H9 (cell line): Measurements from ENCODE around the gene GRIP2. TPM values are rescaled to one million over a fixed set of nuclear protein-coding genes. Genes with fewer than 3 reads are reported as not detected.

ENCODE experiments used
- DNase-seq: peaks from one replicate; pipeline ENCODE4 v3.0.0-alpha.2; 2017
- H2AFZ ChIP-seq: one replicate; pipeline ENCODE4 v1.6.1; 2013; ENCODE audit warnings: mild to moderate bottlenecking, low read length, control low read depth, moderate library complexity
- H2AK5ac ChIP-seq: 2 replicates; pipeline ENCODE4 v1.6.1; 2013; ENCODE audit warnings: low read length, control low read depth, mixed read lengths; ENCODE audit not compliant: insufficient read length
- H2BK120ac ChIP-seq: one replicate; pipeline ENCODE4 v1.6.1; 2013; ENCODE audit warnings: low read depth, mild to moderate bottlenecking, low read length, control low read depth, inconsistent platforms; ENCODE audit not compliant: poor library complexity, severe bottlenecking
- H2BK12ac ChIP-seq: 2 replicates; pipeline ENCODE4 v1.6.1; 2013; ENCODE audit warnings: low read length, control low read depth, mixed read lengths, low read depth; ENCODE audit not compliant: insufficient read length
- H2BK15ac ChIP-seq: 2 replicates; pipeline ENCODE4 v1.6.1; 2013; ENCODE audit warnings: low read depth, low read length, control low read depth
- H2BK20ac ChIP-seq: one replicate; pipeline ENCODE4 v1.6.1; 2013; ENCODE audit warnings: low read depth, mild to moderate bottlenecking, low read length, control low read depth, inconsistent platforms; ENCODE audit not compliant: poor library complexity, severe bottlenecking
- H2BK5ac ChIP-seq: 2 replicates; pipeline ENCODE4 v1.6.1; 2013; ENCODE audit warnings: low read length, control low read depth, mixed read lengths; ENCODE audit not compliant: insufficient read length
- H3K14ac ChIP-seq: 2 replicates; pipeline ENCODE4 v1.6.1; 2013; ENCODE audit warnings: low read length, control low read depth; ENCODE audit not compliant: insufficient read depth
- H3K18ac ChIP-seq: 2 replicates; pipeline ENCODE4 v1.6.1; 2013; ENCODE audit warnings: low read depth, mild to moderate bottlenecking, mixed read lengths, low read length, control low read depth; ENCODE audit not compliant: insufficient read length
- H3K23ac ChIP-seq: 2 replicates; pipeline ENCODE4 v1.6.1; 2013; ENCODE audit warnings: low read length, control low read depth, mixed read lengths, low read depth; ENCODE audit not compliant: insufficient read length
- H3K23me2 ChIP-seq: 2 replicates; pipeline ENCODE4 v1.6.1; 2013; ENCODE audit warnings: low read depth, mild to moderate bottlenecking, mixed read lengths, low read length, control low read depth; ENCODE audit not compliant: insufficient read length, poor library complexity, severe bottlenecking
- H3K27ac ChIP-seq: 2 replicates; pipeline ENCODE4 v1.5.1; 2013; ENCODE audit warnings: low read length, control low read depth, mixed read lengths, low read depth; ENCODE audit not compliant: insufficient read length
- H3K27me3 ChIP-seq: 2 replicates; pipeline ENCODE4 v1.6.1; 2013; ENCODE audit warnings: low read length, control low read depth, inconsistent platforms; ENCODE audit not compliant: insufficient read depth
- H3K4ac ChIP-seq: 2 replicates; pipeline ENCODE4 v1.6.1; 2013; ENCODE audit warnings: low read depth, mild to moderate bottlenecking, control low read depth, inconsistent platforms, low read length, moderate library complexity
- H3K4me1 ChIP-seq: 2 replicates; pipeline ENCODE4 v1.6.1; 2013; ENCODE audit warnings: low read length, control low read depth, inconsistent platforms; ENCODE audit not compliant: insufficient read depth
- H3K4me2 ChIP-seq: 2 replicates; pipeline ENCODE4 v1.6.1; 2013; ENCODE audit warnings: low read length, control low read depth, mixed read lengths; ENCODE audit not compliant: insufficient read length, insufficient read depth
- H3K56ac ChIP-seq: 2 replicates; pipeline ENCODE4 v1.6.1; 2013; ENCODE audit warnings: low read depth, mild to moderate bottlenecking, mixed read lengths, low read length, control low read depth; ENCODE audit not compliant: insufficient read length
- H3K79me1 ChIP-seq: 2 replicates; pipeline ENCODE4 v1.6.1; 2013; ENCODE audit warnings: low read depth, mild to moderate bottlenecking, moderate library complexity, low read length, control low read depth, inconsistent platforms; ENCODE audit not compliant: insufficient read depth, poor library complexity, severe bottlenecking
- H3K79me2 ChIP-seq: 2 replicates; pipeline ENCODE4 v1.6.1; 2013; ENCODE audit warnings: low read length, control low read depth, inconsistent platforms; ENCODE audit not compliant: insufficient read depth
- H3K9ac ChIP-seq: 2 replicates; pipeline ENCODE4 v1.6.1; 2013; ENCODE audit warnings: low read length, control low read depth, mixed read lengths; ENCODE audit not compliant: insufficient read length; ENCODE audit errors: extremely low read depth
- H3K9me3 ChIP-seq: one replicate; pipeline ENCODE4 v1.6.1; 2013; ENCODE audit warnings: low read depth, low read length, inconsistent platforms; ENCODE audit not compliant: control insufficient read depth
- H3T11ph ChIP-seq: one replicate; pipeline ENCODE4 v1.6.1; 2013; ENCODE audit warnings: mild to moderate bottlenecking, low read length, control low read depth, inconsistent platforms
- H4K20me1 ChIP-seq: one replicate; pipeline ENCODE4 v1.6.1; 2013; ENCODE audit not compliant: control insufficient read depth, insufficient read length, insufficient read depth
- H4K5ac ChIP-seq: 2 replicates; pipeline ENCODE4 v1.6.1; 2013; ENCODE audit warnings: low read depth, mild to moderate bottlenecking, mixed read lengths, low read length, control low read depth; ENCODE audit not compliant: insufficient read length
- H4K8ac ChIP-seq: replicated peaks from 2 replicates; pipeline ENCODE4 v1.6.1; 2013; ENCODE audit warnings: low read length, control low read depth, mixed read lengths, low read depth; ENCODE audit not compliant: insufficient read length
- H4K91ac ChIP-seq: 2 replicates; pipeline ENCODE4 v1.6.1; 2013; ENCODE audit warnings: low read depth, mild to moderate bottlenecking, moderate library complexity, mixed read lengths, low read length, control low read depth; ENCODE audit not compliant: insufficient read length
- H3K27ac Mint-ChIP-seq, 3 experiments: 2 replicates in 2 of 3; 3 replicates in 1 of 3; pipeline ENCODE4 v1.8.0; 2020 to 2021; ENCODE audit warnings: mixed read lengths in 3 of 3, mild to moderate bottlenecking in 1 of 3, moderate library complexity in 1 of 3
- H3K27me3 Mint-ChIP-seq: 2 replicates; pipeline ENCODE4 v1.8.0; 2021; ENCODE audit warnings: low read depth, mild to moderate bottlenecking, moderate library complexity, mixed read lengths
- H3K36me3 Mint-ChIP-seq, 3 experiments: 2 replicates in 2 of 3; 3 replicates in 1 of 3; pipeline ENCODE4 v1.8.0; 2020 to 2021; ENCODE audit warnings: low read depth in 3 of 3, mixed read lengths in 3 of 3; ENCODE audit not compliant: insufficient read depth in 1 of 3
- H3K4me1 Mint-ChIP-seq, 2 experiments: 2 replicates each; pipeline ENCODE4 v1.8.0; 2020; ENCODE audit warnings: mixed read lengths in 2 of 2
- H3K4me3 Mint-ChIP-seq, 2 experiments: 2 replicates in 1 of 2; 3 replicates in 1 of 2; pipeline ENCODE4 v1.8.0; 2020 to 2021; ENCODE audit warnings: mild to moderate bottlenecking in 2 of 2, mixed read lengths in 2 of 2, moderate library complexity in 1 of 2
- H3K9me3 Mint-ChIP-seq, 2 experiments: 2 replicates in 1 of 2; 3 replicates in 1 of 2; pipeline ENCODE4 v1.8.0; 2020; ENCODE audit warnings: mild to moderate bottlenecking in 2 of 2, mixed read lengths in 2 of 2, moderate library complexity in 1 of 2
- WGBS: extraction: QIAGEN DNeasy Blood & Tissue Kit; methylation state at CpG from one replicate; pipeline ENCODE4 v1.1.7; 2013; ENCODE audit warnings: missing lambda C conversion rate, low lambda C conversion rate, mixed read lengths; ENCODE audit not compliant: insufficient read length; ENCODE audit errors: extremely low coverage; 5-methylcytosine and 5-hydroxymethylcytosine counted together
- total RNA-seq: library from RNA; stranded (reverse); gene quantifications from 2 replicates; pipeline ENCODE4 v1.2.1, GENCODE V29; 2021
- TF ChIP-seq, protein P1 (sequence below): fragments of 200-600 bp; sonication (generic); conservative IDR thresholded peaks from 3 replicates; pipeline ENCODE4 v1.8.0; 2021; ENCODE audit warnings: antibody characterized with exemption, mild to moderate bottlenecking

GRIP2 gene
- total RNA-seq, 1 experiment from 2014 or later: 3.1 TPM

DNA sequence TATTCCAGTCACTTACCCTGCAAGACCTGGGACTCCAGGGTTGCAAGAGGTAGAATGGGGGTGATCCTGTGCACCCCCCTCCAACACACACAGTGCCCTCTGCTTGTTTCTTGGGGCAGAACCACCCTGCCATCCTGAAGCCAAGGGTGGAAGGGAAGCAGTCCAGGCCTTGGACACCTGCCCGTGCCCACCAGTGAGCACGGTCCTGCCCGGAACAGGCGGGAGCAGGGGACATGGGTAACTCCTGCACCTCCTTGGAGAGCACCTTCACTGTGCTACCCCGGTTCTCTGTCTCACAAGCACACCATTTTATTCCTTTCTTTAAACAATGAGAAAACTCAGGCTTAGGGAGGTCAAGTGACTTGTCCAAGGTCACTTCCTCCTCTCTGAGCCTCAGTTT, 80.8 kb downstream of the GRIP2 start:
- Histone ChIP-seq H3K9ac (no peak overlapping the region), H3K23me2 (no peaks in the 10 kb centered on the region), H3K56ac (no peak overlapping the region), H2BK12ac (no peak overlapping the region), H3K23ac (no peak overlapping the region), H3K27ac (no peak overlapping the region), H4K5ac (no peak overlapping the region), H2AFZ (no peak overlapping the region), H3K14ac (no peak overlapping the region), H3K4ac (no peak overlapping the region), H4K91ac (no peak overlapping the region), H2BK5ac (no peak overlapping the region), H3K9me3 (no peaks in the 10 kb centered on the region), H3K79me1 (no peaks in the 10 kb centered on the region), H3K79me2 (no peaks in the 10 kb centered on the region), H4K20me1 (no peaks in the 10 kb centered on the region), H3K4me1 (peaks cover 3% of the 10 kb centered on the region; the same call in 1 of the 2 replicates), H2BK120ac (no peak overlapping the region), H4K8ac (no peak overlapping the region), H2AK5ac (no peak overlapping the region), H3K18ac (no peak overlapping the region), H3T11ph (no peak overlapping the region), H2BK15ac (no peak overlapping the region), H3K27me3 (no peaks in the 10 kb centered on the region), H3K4me2 (no peak overlapping the region), H2BK20ac (no peak overlapping the region)
- DNase-seq: no peak
- Mint-ChIP-seq H3K27me3 (no peaks in the 10 kb centered on the region), H3K4me3 (no peak overlapping the region), H3K4me1 (peaks cover 33 to 34% of the 10 kb centered on the region in 2 experiments), H3K9me3 (no peaks in the 10 kb centered on the region), H3K36me3 (peaks cover 26 to 68% (median 50%) of the 10 kb centered on the region in 3 experiments; a peak in 6 of 7 replicates), H3K27ac (no peak overlapping the region)
- no CpG with 5 or more reads among the region's 5 CpGs for WGBS
- TF ChIP-seq, protein P1, sequence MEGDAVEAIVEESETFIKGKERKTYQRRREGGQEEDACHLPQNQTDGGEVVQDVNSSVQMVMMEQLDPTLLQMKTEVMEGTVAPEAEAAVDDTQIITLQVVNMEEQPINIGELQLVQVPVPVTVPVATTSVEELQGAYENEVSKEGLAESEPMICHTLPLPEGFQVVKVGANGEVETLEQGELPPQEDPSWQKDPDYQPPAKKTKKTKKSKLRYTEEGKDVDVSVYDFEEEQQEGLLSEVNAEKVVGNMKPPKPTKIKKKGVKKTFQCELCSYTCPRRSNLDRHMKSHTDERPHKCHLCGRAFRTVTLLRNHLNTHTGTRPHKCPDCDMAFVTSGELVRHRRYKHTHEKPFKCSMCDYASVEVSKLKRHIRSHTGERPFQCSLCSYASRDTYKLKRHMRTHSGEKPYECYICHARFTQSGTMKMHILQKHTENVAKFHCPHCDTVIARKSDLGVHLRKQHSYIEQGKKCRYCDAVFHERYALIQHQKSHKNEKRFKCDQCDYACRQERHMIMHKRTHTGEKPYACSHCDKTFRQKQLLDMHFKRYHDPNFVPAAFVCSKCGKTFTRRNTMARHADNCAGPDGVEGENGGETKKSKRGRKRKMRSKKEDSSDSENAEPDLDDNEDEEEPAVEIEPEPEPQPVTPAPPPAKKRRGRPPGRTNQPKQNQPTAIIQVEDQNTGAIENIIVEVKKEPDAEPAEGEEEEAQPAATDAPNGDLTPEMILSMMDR: no peak
